Sciatic nerve (tissue), 2 donors: ENCODE results near the gene LMBR1. TPM values are rescaled to one million over a fixed set of nuclear protein-coding genes. Genes with fewer than 3 reads are reported as not detected.
"Not testable (repeated sequence)": the region's sequence is repeated elsewhere in the genome, so short reads cannot be mapped to it uniquely, and the experiment has no call there.

Source experiments
- ATAC-seq: fragments of 200-7000 bp; cut with Tn5 transposase; one replicate; pipeline ENCODE4 v1.9.1; 2020; ENCODE audit warnings: mild to moderate bottlenecking, moderate library complexity
- DNase-seq: peaks from one replicate; pipeline ENCODE4 v3.0.0-alpha.2; 2020; ENCODE audit warnings: low spot score
- intact Hi-C: fragments of 100-400 bp; cut with DNase I; formaldehyde crosslinking; loops from one replicate; pipeline ENCODE4 v1.14.2; 2022
- total RNA-seq: library from RNA; stranded (reverse); fragmentation: NEBNext Ultra II Directional; extraction: Animal tissue kit (Norgen Biotek cat#: 25700); gene quantifications from one replicate; pipeline ENCODE4 v1.2.1, GENCODE V29; 2021
- donor health status: DM: no; HTN: no; CAD: no.
- donor health status: DM: no; HTN: no; CAD: no.

The LMBR1 gene
- total RNA-seq, 1 donor from 2014 or later: 69.7 TPM

DNA sequence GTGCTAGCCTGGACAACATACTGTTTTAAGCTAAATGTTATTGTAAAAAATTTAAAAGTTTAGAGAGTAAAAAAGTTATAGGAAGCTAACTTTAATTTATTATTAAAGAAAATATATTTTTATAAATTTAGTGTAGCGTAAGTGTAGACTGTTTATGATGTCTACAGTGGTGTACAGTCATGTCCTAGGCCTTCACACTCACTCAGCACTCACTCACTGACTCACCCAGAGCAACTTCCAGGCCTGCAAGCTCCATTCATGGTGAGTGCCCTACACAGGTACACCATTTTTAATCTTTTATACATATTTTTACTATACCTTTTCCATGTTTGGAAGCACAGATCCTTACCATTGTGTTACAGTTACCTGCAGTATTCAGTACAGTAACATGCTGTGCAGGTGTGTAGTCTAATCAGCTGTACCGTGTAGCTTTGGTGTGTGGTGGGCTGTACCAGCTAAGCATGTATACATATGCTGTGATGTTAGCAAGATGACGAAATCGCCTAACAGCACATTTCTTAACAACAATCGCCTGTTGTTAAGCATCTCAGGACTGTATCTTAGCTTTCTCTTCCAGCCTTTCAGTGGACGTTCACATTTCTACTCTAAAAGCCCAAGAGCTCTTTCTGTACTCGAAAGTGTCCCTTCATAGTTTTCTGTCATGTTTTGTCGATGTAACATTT, 240.0 kb downstream of the LMBR1 start:
- no peak for ATAC-seq
- intact Hi-C loops: no loop called here

GRCh38 chr7:156651474-156651873, 241.5 kb downstream of the LMBR1 start:
- ATAC-seq: no peak
- intact Hi-C loops: no loop called here
- DNase-seq: no peak

More for the DNA sequence above, 240.0 kb downstream of the LMBR1 start:
- DNase-seq: no peak

DNA sequence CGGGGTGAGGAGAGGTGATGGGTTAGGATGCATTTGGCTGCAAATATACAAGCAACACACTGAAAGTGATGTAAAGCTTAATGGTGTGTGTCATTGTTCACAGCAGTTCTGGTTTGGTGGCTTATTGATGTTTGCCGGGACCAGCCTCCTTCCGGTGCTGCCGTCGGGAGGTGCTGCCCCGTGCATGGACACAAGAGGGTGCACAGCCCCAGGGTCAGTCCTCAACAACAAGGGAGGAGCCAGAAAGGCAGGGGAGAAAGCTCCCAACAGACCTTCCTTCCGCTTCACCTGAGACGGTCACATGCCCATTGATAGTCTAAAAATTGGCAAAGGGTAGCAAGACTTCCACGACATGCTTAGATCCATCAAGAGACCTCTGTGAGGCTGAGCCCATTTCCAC, 242.9 kb downstream of the LMBR1 start:
- DNase-seq (no peak), ATAC-seq (no peak)
- intact Hi-C loops: no loop called here

- DNase-seq, intact Hi-C loops, ATAC-seq: not testable (repeated sequence)
Measured at GRCh38 chr7:156647330-156647729, 245.7 kb downstream of the LMBR1 start.

GRCh38 chr7:156642306-156643045, 250.5 kb downstream of the LMBR1 start:
- no peak for DNase-seq

DNA sequence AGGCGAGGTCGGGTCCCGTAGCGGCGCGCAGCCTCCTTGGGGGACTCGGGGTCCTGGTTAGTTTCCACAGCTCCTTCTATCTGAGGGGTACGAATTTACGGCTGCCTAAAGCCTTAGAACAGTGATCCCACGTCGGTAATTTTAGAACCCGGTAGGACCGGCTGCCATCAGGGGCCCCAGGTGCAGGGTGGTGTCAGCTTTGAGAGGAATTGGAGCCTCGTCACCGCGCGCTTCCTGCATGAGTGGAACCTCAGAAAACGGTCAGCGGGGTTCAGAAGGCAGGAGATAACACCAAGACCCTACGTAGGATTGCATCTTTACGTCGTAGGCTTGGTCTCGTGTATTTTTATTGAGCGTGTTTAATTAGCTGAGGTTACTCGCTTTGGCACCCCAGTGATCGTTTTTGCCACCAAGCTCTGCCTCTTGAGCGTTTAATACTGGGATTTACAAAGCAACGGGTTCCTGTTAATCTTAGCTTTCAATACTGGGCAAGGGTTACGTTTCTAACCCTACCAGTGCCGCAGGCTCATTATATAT, 252.0 kb downstream of the LMBR1 start:
- DNase-seq (peak; percentile 60), ATAC-seq (no peak)
- intact Hi-C loops: no loop called here

More at GRCh38 chr7:156642306-156643045, 250.5 kb downstream of the LMBR1 start:
- no peak for ATAC-seq
- intact Hi-C loops: no loop called here

GRCh38 chr7:156640257-156640948, 252.6 kb downstream of the LMBR1 start, which contains the start of gene RNF32:
Gene RNF32 (plus strand): TSS chr7:156640774. CDS start chr7:156643878, 3,104 bp downstream.
- peak; percentile 96 for DNase-seq
- ATAC-seq: peak; percentile 99
- intact Hi-C loops: no loop called here

GRCh38 chr7:156639426-156640256, 253.3 kb downstream of the LMBR1 start:
- no peak for DNase-seq
- intact Hi-C loops: no loop called here
- ATAC-seq: peak; percentile 5

- intact Hi-C loops: no loop called here
- ATAC-seq: no peak
- DNase-seq: no peak
Measured at GRCh38 chr7:156638443-156639077, 254.4 kb downstream of the LMBR1 start.

DNA sequence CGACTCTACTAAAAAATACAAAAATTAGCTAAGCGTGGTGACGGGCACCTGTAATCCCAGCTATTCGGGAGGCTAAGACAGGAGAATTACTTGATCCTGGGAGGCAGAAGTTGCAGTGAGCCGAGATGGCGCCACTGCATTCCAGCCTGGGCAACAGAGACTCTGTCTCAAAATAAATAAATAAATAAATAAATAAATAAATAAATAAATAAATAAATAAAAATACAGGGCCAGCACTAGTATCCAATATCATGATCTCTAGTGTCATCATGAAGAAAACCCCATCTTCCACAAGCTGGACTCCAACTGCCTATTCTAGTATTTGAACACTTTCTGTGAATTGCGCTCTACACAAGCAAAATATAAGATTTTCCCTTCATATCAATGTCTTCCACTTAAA, 255.9 kb downstream of the LMBR1 start:
- ATAC-seq, intact Hi-C loops: not testable (repeated sequence)

DNA sequence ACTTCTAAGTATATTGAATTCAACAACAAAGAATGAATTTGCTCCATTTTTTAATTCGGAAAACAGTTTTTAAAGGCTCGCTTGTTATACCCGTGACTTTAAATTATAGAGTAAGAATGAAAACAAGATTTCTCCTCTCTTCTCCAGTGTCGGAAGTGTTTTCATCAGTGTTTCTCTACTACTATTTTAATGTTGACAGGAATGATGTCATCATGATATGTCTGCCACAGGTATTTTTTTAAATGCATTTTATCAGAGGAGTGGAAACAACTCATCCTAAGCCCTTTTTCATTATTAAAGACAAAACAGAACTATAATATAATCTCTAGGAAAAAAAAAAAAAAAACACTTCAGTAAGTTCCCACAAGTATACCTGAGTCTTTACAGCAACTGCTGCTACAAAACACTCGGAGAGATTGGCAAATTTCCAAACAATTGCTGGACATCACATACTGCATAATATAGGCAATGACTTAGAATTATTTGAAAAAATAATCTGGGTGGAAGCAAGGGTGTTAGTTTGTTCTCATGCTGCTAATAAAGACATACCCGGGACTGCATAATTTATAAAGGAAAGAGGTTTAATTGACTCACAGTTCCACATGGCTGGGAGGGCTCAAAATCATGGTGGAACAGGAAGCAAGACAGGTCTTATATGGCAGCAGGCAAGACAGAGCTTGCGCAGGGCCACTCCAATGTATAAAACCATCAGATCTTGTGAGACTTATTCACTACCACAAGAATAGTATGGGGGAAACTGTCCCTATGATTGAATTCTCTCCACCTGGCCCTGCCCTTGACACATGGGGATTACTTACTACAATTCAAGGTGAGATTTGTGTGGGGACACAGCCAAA, 257.2 kb downstream of the LMBR1 start:
- no peak for DNase-seq
- ATAC-seq: no peak
- intact Hi-C loops: no loop called here

More for the DNA sequence above, 255.9 kb downstream of the LMBR1 start:
- not testable (repeated sequence) for DNase-seq

DNA sequence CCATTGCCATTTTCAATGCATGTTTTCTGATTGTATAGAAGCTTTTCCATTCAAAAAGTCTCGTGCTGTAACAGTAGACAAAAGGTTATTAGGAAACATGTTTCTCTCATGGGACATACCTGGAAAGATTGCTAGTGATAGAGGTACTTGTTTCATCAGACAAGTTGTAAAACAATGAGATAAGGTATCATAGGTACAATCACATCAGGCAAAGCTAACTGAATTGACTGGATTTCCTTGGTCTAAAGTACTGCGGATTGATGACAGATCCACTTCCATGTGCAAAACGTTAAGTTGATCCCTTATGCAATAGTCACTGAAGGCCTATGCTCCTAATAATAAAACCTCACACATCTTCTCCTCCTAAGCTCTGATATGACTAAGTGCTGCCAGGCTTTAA, 258.9 kb downstream of the LMBR1 start:
- no peak for DNase-seq
- intact Hi-C loops: no loop called here
- ATAC-seq: no peak

DNA sequence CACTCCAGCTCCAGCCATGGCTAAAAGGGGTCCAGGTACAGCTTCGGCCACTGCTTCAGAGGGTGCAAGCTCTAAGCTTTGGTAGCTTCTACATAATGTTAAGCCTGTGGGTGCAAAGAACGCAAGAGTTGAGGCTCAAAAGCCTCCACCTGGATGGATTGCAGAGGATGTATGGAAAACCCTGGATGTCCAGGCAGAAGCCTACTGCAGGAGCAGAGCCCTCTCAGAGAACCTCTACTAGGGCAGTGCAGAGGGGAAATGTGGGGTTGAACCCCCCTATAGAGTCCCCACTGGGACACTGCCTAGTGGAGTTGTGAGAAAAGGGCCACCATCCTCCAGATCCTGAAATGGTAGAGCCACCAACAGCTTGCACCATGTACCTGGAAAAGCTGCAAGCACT, 263.1 kb downstream of the LMBR1 start:
- no peak for DNase-seq
- intact Hi-C loops: no loop called here
- ATAC-seq: no peak

GRCh38 chr7:156628562-156628961, 264.4 kb downstream of the LMBR1 start:
- DNase-seq (no peak), ATAC-seq (no peak)
- intact Hi-C loops: no loop called here
